Left ventricle myocardium inferior (tissue), 1 donor: Measurements from ENCODE around the gene GPC5. TPM values are rescaled to one million over a fixed set of nuclear protein-coding genes. Genes with fewer than 3 reads are reported as not detected.

Experiments
- DNase-seq: peaks from one replicate; pipeline ENCODE4 v3.0.0-alpha.2; 2020
- H3K27ac ChIP-seq: fragments of 200-600 bp; replicated peaks from 2 replicates; pipeline ENCODE4 v1.8.0; 2021
- H3K27me3 ChIP-seq: fragments of 200-600 bp; 2 replicates; pipeline ENCODE4 v1.8.0; 2021; ENCODE audit warnings: low read depth
- H3K36me3 ChIP-seq: fragments of 200-600 bp; 2 replicates; pipeline ENCODE4 v1.8.0; 2021
- H3K4me1 ChIP-seq: fragments of 200-600 bp; 2 replicates; pipeline ENCODE4 v1.8.0; 2021
- H3K4me3 ChIP-seq: fragments of 200-600 bp; 2 replicates; pipeline ENCODE4 v1.8.0; 2021; ENCODE audit warnings: mild to moderate bottlenecking, moderate library complexity
- H3K9me3 ChIP-seq: fragments of 200-600 bp; replicated peaks from 2 replicates; pipeline ENCODE4 v1.8.0; 2021
- CTCF ChIP-seq: fragments of 200-600 bp; IDR thresholded peaks from 2 replicates; pipeline ENCODE4 v1.8.0; 2021; ENCODE audit warnings: antibody characterized with exemption, mild to moderate bottlenecking, borderline replicate concordance
- intact Hi-C: fragments of 100-400 bp; cut with micrococcal nuclease; formaldehyde crosslinking; loops from one replicate; pipeline ENCODE4 v1.11.0; 2022
- total RNA-seq: library from RNA; stranded (reverse); fragmentation: NEBNext Ultra II Directional; extraction: Animal tissue kit (Norgen Biotek cat#: 25700); gene quantifications from one replicate; pipeline ENCODE4 v1.2.1, GENCODE V29; 2021
- donor health status: DM: no; HTN: yes; CAD: no; lungs with severe emphysema.

GPC5 gene
- total RNA-seq, 1 donor from 2014 or later, result 1.5 TPM

- DNase-seq, result no peak
- H3K4me3 ChIP-seq, result no peak overlapping the region
- TF ChIP-seq CTCF, result no peak
- H3K4me1 ChIP-seq, result peaks cover 41% of the 10 kb centered on the region
- peaks cover 56% of the 10 kb centered on the region for H3K36me3 ChIP-seq
- intact Hi-C loops, result no loop called here
- H3K27me3 ChIP-seq, result no peaks in the 10 kb centered on the region
- H3K27ac ChIP-seq, result no peak overlapping the region
- no peaks in the 10 kb centered on the region for H3K9me3 ChIP-seq
Observed at GRCh38 chr13:91353494-91353893, 44.9 kb upstream of the GPC5 start.

GRCh38 chr13:91355099-91355825, 43.2 kb upstream of the GPC5 start:
- H3K9me3 ChIP-seq, result no peaks in the 10 kb centered on the region
- H3K4me1 ChIP-seq, result peaks cover 29% of the 10 kb centered on the region
- DNase-seq, result no peak
- peaks cover 51% of the 10 kb centered on the region for H3K36me3 ChIP-seq
- no peaks in the 10 kb centered on the region for H3K27me3 ChIP-seq
- intact Hi-C loops, result no loop called here
- no peak for TF ChIP-seq CTCF
- no peak overlapping the region for H3K27ac ChIP-seq
- H3K4me3 ChIP-seq, result no peak overlapping the region

GRCh38 chr13:91355826-91356710, 42.4 kb upstream of the GPC5 start:
- H3K4me1 ChIP-seq, result peaks cover 21% of the 10 kb centered on the region
- no peak for DNase-seq
- H3K9me3 ChIP-seq, result no peaks in the 10 kb centered on the region
- no peak for TF ChIP-seq CTCF
- intact Hi-C loops, result no loop called here
- H3K27ac ChIP-seq, result no peak overlapping the region
- H3K36me3 ChIP-seq, result peaks cover 43% of the 10 kb centered on the region
- no peaks in the 10 kb centered on the region for H3K27me3 ChIP-seq
- H3K4me3 ChIP-seq, result no peak overlapping the region

- Histone ChIP-seq H3K9me3 (no peaks in the 10 kb centered on the region), H3K4me1 (peaks cover 15% of the 10 kb centered on the region), H3K27ac (no peak overlapping the region), H3K4me3 (no peak overlapping the region), H3K36me3 (peaks cover 35% of the 10 kb centered on the region), H3K27me3 (no peaks in the 10 kb centered on the region)
- no peak for TF ChIP-seq CTCF
- DNase-seq, result no peak
- intact Hi-C loops, result no loop called here
Observed at GRCh38 chr13:91356919-91357612, 41.4 kb upstream of the GPC5 start.

DNA sequence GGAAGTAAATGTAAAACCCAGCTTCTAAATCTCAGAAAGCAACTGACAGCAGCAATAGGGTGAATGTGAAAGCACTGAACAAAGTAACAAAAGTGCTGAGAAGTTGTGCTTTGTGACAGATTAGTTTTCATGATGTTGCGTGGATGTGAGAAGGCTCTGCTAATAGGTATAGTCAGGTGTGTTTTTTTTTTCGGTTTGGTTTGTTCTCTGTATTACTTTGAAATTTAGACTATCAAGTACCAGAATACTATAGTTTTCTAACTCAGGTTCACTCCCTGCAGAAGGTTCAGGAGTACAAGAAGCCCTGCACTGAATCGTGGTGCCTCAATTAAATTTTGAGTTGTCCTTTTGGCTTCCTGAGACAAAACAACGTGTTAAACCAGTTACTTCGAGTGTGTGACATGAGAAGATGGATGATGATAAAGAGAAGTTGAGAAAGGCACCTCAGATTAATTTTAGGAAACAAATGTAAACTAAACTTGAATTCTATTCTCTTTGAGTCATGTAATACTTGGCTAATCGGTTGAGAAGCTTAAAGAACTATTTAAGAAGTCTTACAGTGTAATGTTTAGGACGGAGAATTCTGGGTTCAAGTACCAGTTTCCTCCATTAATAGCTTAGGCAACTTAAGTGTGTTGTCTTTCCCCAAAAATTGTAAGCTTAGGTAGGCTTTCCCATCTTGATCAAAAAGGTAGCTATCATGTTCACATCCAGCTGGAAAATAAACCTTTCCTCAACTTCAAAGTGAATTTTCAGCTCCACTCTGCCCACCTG, 40.6 kb upstream of the GPC5 start:
- Histone ChIP-seq H3K27ac (no peak overlapping the region), H3K4me1 (peaks cover 13% of the 10 kb centered on the region), H3K9me3 (no peaks in the 10 kb centered on the region), H3K4me3 (no peak overlapping the region), H3K27me3 (no peaks in the 10 kb centered on the region), H3K36me3 (peaks cover 35% of the 10 kb centered on the region)
- intact Hi-C loops, result no loop called here
- DNase-seq, result no peak
- TF ChIP-seq CTCF, result no peak
